Stimulated activated CD4-positive, alpha-beta T cell treated with anti-CD3 and anti-CD28 coated beads, TNF-alpha, amount 100 ng/mL, for 1 hour (primary cell): ENCODE measurements around the gene ATP2A2.
"Not testable (repeated sequence)": the region's sequence is repeated elsewhere in the genome, so short reads cannot be mapped to it uniquely, and the experiment has no call there.

Experiments used
- DNase-seq, 3 donors: peaks; one replicate each; pipeline ENCODE4 v3.0.0-alpha.2; 2020; ENCODE audit warnings: low read depth in 3 of 3, low spot score in 1 of 3

Gene ATP2A2

GRCh38 chr12:110280779-110281548 lies at the start of gene ATP2A2:
Gene ATP2A2, plus strand, starts transcription at chr12:110281247. Its CDS starts 543 bp downstream, at chr12:110281790.
- DNase-seq = peak; percentile 70 to 82 (median 82)

- DNase-seq = no peak
Measured at GRCh38 chr12:110233212-110233903, 47.7 kb upstream of the ATP2A2 start.

- no peak for DNase-seq
Measured at GRCh38 chr12:110234331-110234751, 46.7 kb upstream of the ATP2A2 start.

GRCh38 chr12:110234755-110235154 lies 46.3 kb upstream of the ATP2A2 start:
- no peak for DNase-seq

GRCh38 chr12:110235383-110235782 lies 45.7 kb upstream of the ATP2A2 start:
- no peak for DNase-seq

GRCh38 chr12:110243227-110243626 lies 37.8 kb upstream of the ATP2A2 start:
- no peak for DNase-seq

GRCh38 chr12:110244372-110244771 lies 36.7 kb upstream of the ATP2A2 start:
- DNase-seq = no peak

- no peak for DNase-seq
Measured at GRCh38 chr12:110244829-110245228, 36.2 kb upstream of the ATP2A2 start.

GRCh38 chr12:110245369-110245772 lies 35.7 kb upstream of the ATP2A2 start:
- DNase-seq = peak; percentile 7 to 21 (median 9)

GRCh38 chr12:110246636-110247339 lies 34.3 kb upstream of the ATP2A2 start:
- DNase-seq = no peak

GRCh38 chr12:110247340-110248095 lies 33.5 kb upstream of the ATP2A2 start:
- DNase-seq = no peak

GRCh38 chr12:110248096-110248447 lies 33.0 kb upstream of the ATP2A2 start:
- no peak for DNase-seq

GRCh38 chr12:110249105-110249504 lies 31.9 kb upstream of the ATP2A2 start:
- DNase-seq = no peak

- no peak for DNase-seq
Measured at GRCh38 chr12:110249716-110250225, 31.3 kb upstream of the ATP2A2 start.

GRCh38 chr12:110251381-110251780 lies 29.7 kb upstream of the ATP2A2 start:
- no peak for DNase-seq

- DNase-seq = no peak
Measured at GRCh38 chr12:110252716-110253115, 28.3 kb upstream of the ATP2A2 start.

- no peak for DNase-seq
Measured at GRCh38 chr12:110253176-110253575, 27.9 kb upstream of the ATP2A2 start.

- no peak for DNase-seq
Measured at GRCh38 chr12:110254971-110255540, 26.0 kb upstream of the ATP2A2 start.

GRCh38 chr12:110255890-110256456 lies 25.1 kb upstream of the ATP2A2 start:
- DNase-seq = not testable (repeated sequence)

GRCh38 chr12:110256780-110257431 lies 24.1 kb upstream of the ATP2A2 start:
- DNase-seq = no peak
